Colonic mucosa (tissue), 4 donors: Measurements from ENCODE around the gene ARSA. TPM values are rescaled to one million over a fixed set of nuclear protein-coding genes. Genes with fewer than 3 reads are reported as not detected.
A peak's percentile ranks its signal among the peaks of the same experiment; 100 is the strongest.
"Not testable (repeated sequence)": the region's sequence is repeated elsewhere in the genome, so short reads cannot be mapped to it uniquely, and the experiment has no call there.

Experiments used
- DNase-seq: peaks from one replicate; pipeline ENCODE4 v3.0.0-alpha.2; 2020
- H3K27ac ChIP-seq: fragments of 200-600 bp; one replicate; pipeline ENCODE4 v1.8.0; 2021
- H3K27me3 ChIP-seq: fragments of 200-600 bp; one replicate; pipeline ENCODE4 v1.8.0; 2021
- H3K36me3 ChIP-seq: fragments of 200-600 bp; one replicate; pipeline ENCODE4 v1.8.0; 2021
- H3K4me1 ChIP-seq: fragments of 200-600 bp; one replicate; pipeline ENCODE4 v1.8.0; 2021; ENCODE audit warnings: mild to moderate bottlenecking
- H3K4me3 ChIP-seq: fragments of 200-600 bp; one replicate; pipeline ENCODE4 v1.8.0; 2021
- H3K9ac ChIP-seq, 2 donors: one replicate each; pipeline ENCODE4 v1.7.0; 2013; ENCODE audit warnings: control low read depth in 2 of 2, low read depth in 2 of 2, low read length in 2 of 2
- H3K9me3 ChIP-seq: fragments of 200-600 bp; one replicate; pipeline ENCODE4 v1.8.0; 2021
- CTCF ChIP-seq: fragments of 200-600 bp; IDR thresholded peaks from one replicate; pipeline ENCODE4 v1.8.0; 2022; ENCODE audit warnings: antibody characterized with exemption, mild to moderate bottlenecking
- intact Hi-C: fragments of 100-400 bp; cut with DNase I; formaldehyde crosslinking; loops from one replicate; pipeline ENCODE4 v1.14.1; 2022
- total RNA-seq, 2 donors: library from RNA; stranded (reverse); fragmentation: NEBNext Ultra II Directional in 1 of 2; extraction: Animal tissue kit (Norgen Biotek cat#: 25700) in 1 of 2; gene quantifications; one replicate each; pipeline ENCODE4 v1.2.1, GENCODE V29; 2021
- donor health status: healthy.
- donor health status: DM: no; HTN: no; CAD: no.
- donor health status: DM: no; HTN: no; CAD: no.

The ARSA gene
- total RNA-seq, 2 donors from 2014 or later: 40.6 to 61.0 TPM

GRCh38 chr22:50621356-50621880, 6.5 kb downstream of the ARSA start:
- intact Hi-C loops: no loop called here
- Histone ChIP-seq H3K27ac (peak overlapping the region; percentile 85), H3K36me3 (no peaks in the 10 kb centered on the region), H3K4me1 (peaks cover 4% of the 10 kb centered on the region), H3K9ac (peak overlapping the region in 1 of 2 donors; percentile 55), H3K4me3 (peak overlapping the region; percentile 19), H3K27me3 (no peaks in the 10 kb centered on the region), H3K9me3 (no peaks in the 10 kb centered on the region)
- TF ChIP-seq CTCF: no peak
- DNase-seq: no peak

- Histone ChIP-seq H3K36me3 (no peaks in the 10 kb centered on the region), H3K27me3 (no peaks in the 10 kb centered on the region), H3K9ac (peak overlapping the region; percentile 13 to 55), H3K9me3 (no peaks in the 10 kb centered on the region), H3K27ac (peak overlapping the region; percentile 85), H3K4me3 (peak overlapping the region; percentile 23), H3K4me1 (peaks cover 4% of the 10 kb centered on the region)
- peak; percentile 81 for TF ChIP-seq CTCF
- intact Hi-C loops: no loop called here
- DNase-seq: peak; percentile 46
These were observed 7.2 kb downstream of the ARSA start for GRCh38 chr22:50620593-50621355.

- H3K27ac ChIP-seq: not testable (repeated sequence)
These were observed 13.7 kb downstream of the ARSA start for GRCh38 chr22:50614296-50614695.

GRCh38 chr22:50613291-50613981, 14.5 kb downstream of the ARSA start:
- TF ChIP-seq CTCF: no peak
- H3K4me3 ChIP-seq: no peak overlapping the region
- H3K27me3 ChIP-seq: no peaks in the 10 kb centered on the region
- no peaks in the 10 kb centered on the region for H3K9me3 ChIP-seq
- DNase-seq: peak; percentile 90
- no peaks in the 10 kb centered on the region for H3K4me1 ChIP-seq
- peak overlapping the region; percentile 78 for H3K27ac ChIP-seq
- peak overlapping the region; percentile 54 to 82 for H3K9ac ChIP-seq
- H3K36me3 ChIP-seq: no peaks in the 10 kb centered on the region
- intact Hi-C loops: loop anchor here (10.0 kb wide), 1 partner anchor 49 kb away; the partner anchor contains the start of gene SYCE3

More at GRCh38 chr22:50614296-50614695, 13.7 kb downstream of the ARSA start:
- DNase-seq, H3K4me1 ChIP-seq, H3K27me3 ChIP-seq, H3K4me3 ChIP-seq, H3K9ac ChIP-seq, H3K9me3 ChIP-seq, H3K36me3 ChIP-seq: not testable (repeated sequence)
- intact Hi-C loops: loop anchor here (10.0 kb wide), 1 partner anchor 49 kb away; the partner anchor contains the start of gene SYCE3

GRCh38 chr22:50612528-50613221, 15.3 kb downstream of the ARSA start:
- H3K27ac ChIP-seq: peak overlapping the region; percentile 78
- H3K9ac ChIP-seq: peak overlapping the region in 1 of 2 donors; percentile 82
- no peaks in the 10 kb centered on the region for H3K27me3 ChIP-seq
- no peak overlapping the region for H3K4me3 ChIP-seq
- no peaks in the 10 kb centered on the region for H3K4me1 ChIP-seq
- peak; percentile 71 for DNase-seq
- no peaks in the 10 kb centered on the region for H3K36me3 ChIP-seq
- H3K9me3 ChIP-seq: no peaks in the 10 kb centered on the region
- intact Hi-C loops: loop anchor here (10.0 kb wide), 1 partner anchor 48 kb away; the partner anchor contains the start of gene SYCE3
- no peak for TF ChIP-seq CTCF
